ENCODE data around the gene OPA1.

Gene OPA1

DNA sequence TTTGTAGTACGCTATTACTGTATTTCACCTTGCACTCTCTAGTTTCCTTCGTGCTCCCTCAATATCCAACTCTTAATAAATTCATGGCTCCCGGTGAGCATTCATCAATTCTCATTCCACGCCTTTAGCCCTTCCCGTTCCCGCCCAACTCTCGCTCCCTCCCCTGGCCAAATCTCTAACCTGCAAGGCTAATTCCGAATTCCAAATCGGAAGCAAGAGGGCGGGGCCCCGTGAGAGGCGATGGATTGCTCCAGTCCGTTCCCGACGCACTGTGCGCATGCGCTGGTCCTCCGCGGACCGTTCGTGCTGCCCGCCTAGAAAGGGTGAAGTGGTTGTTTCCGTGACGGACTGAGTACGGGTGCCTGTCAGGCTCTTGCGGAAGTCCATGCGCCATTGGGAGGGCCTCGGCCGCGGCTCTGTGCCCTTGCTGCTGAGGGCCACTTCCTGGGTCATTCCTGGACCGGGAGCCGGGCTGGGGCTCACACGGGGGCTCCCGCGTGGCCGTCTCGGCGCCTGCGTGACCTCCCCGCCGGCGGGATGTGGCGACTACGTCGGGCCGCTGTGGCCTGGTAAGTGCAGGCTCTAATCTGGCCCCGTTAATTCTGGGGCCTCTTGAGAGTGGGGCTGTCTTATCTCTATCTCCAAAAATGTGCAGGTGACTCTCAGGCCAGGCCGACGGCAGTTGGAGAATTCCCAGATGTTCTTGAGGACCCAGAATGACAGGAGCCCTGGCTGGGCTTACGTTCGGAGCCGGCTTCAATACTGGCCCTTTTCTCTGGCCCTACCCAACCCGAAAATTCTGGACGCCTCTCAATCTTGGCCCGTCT, at the start of gene OPA1:
Gene OPA1, plus strand, starts transcription at position 368 of the 827 bp plus-strand sequence. Its CDS starts 170 bp downstream, at position 538.
- DNase-seq, result peak; percentile 92

GRCh38 chr3:193544289-193544688, 48.7 kb upstream of the OPA1 start:
- no peak for DNase-seq

DNA sequence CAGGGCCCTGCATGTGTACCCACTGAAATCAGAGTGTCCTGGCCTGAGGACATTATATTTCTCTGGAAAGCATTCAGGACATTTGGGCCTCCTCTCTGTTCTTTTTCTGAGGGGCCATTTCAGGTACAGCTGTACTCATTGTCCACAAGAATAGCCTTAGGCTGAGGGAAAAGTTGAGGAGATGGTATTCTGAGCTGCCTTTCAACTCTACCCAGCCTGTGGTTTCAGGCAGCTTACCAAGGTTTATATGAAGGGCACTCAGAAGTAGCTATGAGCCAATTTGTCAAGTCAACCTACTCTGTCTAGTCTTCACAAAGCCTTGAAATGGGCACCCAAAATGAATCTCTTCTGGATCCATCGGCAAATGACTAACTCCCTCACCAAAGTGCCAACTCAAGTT, 47.7 kb upstream of the OPA1 start:
- DNase-seq, result no peak

DNA sequence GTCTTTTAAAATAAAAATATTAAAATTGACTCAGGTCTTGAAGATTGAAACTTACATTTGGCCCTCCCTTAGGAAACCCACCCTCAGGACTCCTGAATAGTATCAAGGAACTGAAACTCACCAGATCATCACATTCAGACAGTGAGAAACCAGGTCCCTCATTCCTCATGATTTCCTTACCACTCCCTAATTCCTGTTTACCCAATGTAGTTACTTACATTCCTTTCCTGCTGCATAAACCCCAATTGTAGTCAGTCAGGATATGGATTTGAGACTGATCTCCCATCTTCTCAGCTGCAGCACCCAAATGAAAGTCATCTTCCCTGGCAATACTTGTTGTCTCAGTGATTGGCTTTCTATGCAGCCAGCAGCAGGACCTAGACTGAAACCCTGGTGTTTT, 46.9 kb upstream of the OPA1 start:
- no peak for DNase-seq

- DNase-seq, result no peak
Observed at GRCh38 chr3:193548406-193548805, 44.6 kb upstream of the OPA1 start.

- DNase-seq, result no peak
Observed at GRCh38 chr3:193552923-193553322, 40.1 kb upstream of the OPA1 start.

GRCh38 chr3:193553586-193553985, 39.4 kb upstream of the OPA1 start:
- DNase-seq, result no peak

- no peak for DNase-seq
Observed at GRCh38 chr3:193554811-193555210, 38.2 kb upstream of the OPA1 start, which contains the start of gene ATP13A4. TSS of gene ATP13A4 (minus strand) at chr3:193554895. CDS start at chr3:193554799, 96 bp downstream.

DNA sequence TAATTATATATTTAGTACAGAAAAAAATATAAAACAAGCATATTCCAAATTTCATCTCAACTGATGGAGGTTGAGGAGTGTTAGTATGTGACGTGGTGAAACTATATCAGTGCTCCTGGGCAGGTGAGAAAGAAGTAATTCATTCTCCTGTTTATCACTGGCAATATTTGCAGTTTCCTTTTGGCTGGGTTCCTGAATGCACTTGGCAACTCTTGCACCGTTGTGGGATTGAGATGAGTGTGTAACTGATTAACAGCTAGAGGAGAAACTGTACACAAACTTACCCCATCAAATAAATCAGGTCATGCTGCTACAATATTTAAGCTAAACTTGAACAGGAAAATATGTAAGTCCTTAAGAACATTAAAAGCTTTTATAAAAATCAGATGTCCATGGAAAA, 36.2 kb upstream of the OPA1 start:
- no peak for DNase-seq

- DNase-seq, result no peak
Observed at GRCh38 chr3:193559100-193559499, 33.9 kb upstream of the OPA1 start.

- DNase-seq, result no peak
Observed at GRCh38 chr3:193560091-193560490, 32.9 kb upstream of the OPA1 start.

GRCh38 chr3:193560870-193561269, 32.1 kb upstream of the OPA1 start:
- DNase-seq, result no peak

DNA sequence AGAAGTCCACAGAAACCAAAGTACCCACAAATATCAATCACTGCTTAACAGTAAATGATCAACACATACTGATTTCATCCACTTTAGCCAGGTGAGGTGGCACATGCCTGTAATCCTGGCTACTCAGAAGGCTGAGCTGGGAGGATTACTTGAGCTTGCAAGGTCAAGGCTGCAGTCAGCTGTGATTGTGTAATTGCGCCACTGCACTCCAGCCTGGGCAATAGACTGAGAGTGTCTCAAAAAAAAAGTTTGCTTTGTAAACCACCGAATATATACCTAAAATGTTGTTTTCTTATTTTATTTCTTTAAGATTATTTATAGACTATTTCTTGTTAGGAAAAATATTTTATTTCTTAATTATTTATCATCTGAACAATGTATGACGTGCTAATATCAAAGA, 29.6 kb upstream of the OPA1 start:
- DNase-seq, result no peak

GRCh38 chr3:193564012-193564411, 29.0 kb upstream of the OPA1 start:
- no peak for DNase-seq

- DNase-seq, result no peak
Observed at GRCh38 chr3:193569119-193569518, 23.9 kb upstream of the OPA1 start.

- DNase-seq, result peak; percentile 52
Observed at GRCh38 chr3:193572426-193572908, 20.5 kb upstream of the OPA1 start.

GRCh38 chr3:193573403-193574191, 19.4 kb upstream of the OPA1 start:
- no peak for DNase-seq

- no peak for DNase-seq
Observed at GRCh38 chr3:193574488-193575070, 18.4 kb upstream of the OPA1 start.

DNA sequence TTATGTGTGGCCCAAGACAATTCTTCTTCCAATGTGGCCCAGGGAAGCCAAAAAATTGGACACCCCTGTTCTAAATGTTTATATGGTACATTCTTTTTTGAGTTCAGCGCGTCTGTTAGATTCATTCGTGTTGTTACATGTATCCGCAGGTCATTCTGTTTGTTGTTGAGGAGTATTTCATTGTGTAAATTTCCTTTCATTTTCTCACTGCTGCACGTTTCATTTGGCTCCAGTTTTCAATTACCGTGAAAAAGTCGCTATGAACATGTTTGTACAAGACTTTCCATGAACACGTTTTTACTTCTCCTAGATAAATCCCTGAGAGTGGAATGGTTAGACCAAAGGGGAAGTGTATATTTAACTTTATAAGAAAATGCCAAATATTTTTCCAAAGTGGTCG, 7.5 kb upstream of the OPA1 start:
- no peak for DNase-seq

DNA sequence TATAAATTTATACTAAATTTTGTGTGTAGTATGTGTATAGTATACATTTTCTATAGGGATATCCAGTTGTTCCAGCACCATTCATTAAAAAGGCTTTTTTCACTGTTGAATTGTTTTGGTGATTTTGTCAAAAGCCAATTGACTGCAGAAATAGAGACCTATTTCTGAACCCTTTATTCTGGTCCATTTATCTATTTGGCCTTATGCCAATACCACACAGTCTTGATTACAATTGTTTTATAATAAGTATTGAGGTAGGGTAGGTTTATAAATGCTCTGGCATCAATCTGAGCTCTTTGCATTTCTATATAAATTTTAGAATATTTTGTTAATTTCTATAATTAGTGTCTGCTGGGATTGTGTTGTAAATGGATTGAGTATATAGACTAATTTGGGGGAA, 6.5 kb upstream of the OPA1 start:
- no peak for DNase-seq

DNA sequence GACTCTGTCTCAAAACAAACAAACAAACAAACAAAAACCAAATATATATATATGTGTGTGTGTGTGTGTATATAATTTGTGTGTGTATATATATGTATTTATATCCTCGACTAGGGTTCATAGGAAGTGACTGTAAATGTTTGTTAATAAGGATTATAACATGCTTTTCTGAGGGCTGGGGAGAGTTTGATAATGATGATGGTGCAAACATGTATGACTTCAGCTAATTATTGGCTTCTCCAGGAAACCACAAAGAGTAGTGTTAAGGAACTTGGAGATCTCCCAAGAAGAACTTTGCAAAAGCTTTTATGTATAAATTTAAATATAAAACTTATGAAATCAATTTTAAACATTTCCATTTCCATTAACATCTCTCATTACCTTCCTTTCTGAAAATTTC, 3.9 kb upstream of the OPA1 start:
- DNase-seq, result no peak

DNA sequence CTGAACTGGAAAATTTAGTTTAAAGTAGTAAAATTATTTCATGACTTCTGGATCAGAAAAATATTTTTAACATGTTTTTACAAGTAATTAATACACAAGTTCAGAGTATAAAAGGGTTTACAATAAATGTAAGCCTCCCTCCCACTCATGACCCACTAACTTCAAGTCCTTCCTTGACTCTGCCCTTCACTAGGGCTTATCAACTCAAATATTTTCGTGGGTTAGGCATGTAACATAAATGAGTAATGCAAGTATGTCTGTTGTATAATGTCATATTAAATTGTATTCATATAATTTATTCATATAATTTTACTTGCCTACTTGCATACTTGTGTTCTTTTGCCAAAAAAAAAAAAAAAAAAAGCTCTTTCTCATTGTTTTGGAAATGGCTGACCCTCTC, 3.4 kb upstream of the OPA1 start:
- DNase-seq, result no peak

GRCh38 chr3:193590088-193590856, 2.7 kb upstream of the OPA1 start:
- no peak for DNase-seq
